GM23338 (cell line): Measurements from ENCODE around the gene ANKRD49. TPM values are rescaled to one million over a fixed set of nuclear protein-coding genes. Genes with fewer than 3 reads are reported as not detected.

ENCODE experiments used
- ATAC-seq: fragments of 200-7000 bp; cut with Tn5 transposase; 3 replicates; pipeline ENCODE4 v1.9.1; 2020
- DNase-seq: peaks from one replicate; pipeline ENCODE4 v3.0.0-alpha.2; 2015; ENCODE audit warnings: low spot score
- H2AFZ ChIP-seq: fragments of 200-600 bp; sonication (generic); 2 replicates; pipeline ENCODE4 v1.8.0; 2016; ENCODE audit warnings: antibody characterized with exemption, mild to moderate bottlenecking, moderate library complexity
- H3F3A ChIP-seq: fragments of 200-600 bp; sonication (generic); replicated peaks from 2 replicates; pipeline ENCODE4 v1.8.0; 2017; ENCODE audit warnings: antibody characterized with exemption, mixed run types, low read depth
- H3K27ac ChIP-seq: fragments of 200-600 bp; sonication (generic); 2 replicates; pipeline ENCODE4 v1.6.1; 2016; ENCODE audit warnings: low read depth
- H3K27me3 ChIP-seq: fragments of 200-600 bp; sonication (generic); 2 replicates; pipeline ENCODE4 v1.8.0; 2016; ENCODE audit warnings: mild to moderate bottlenecking, mixed run types, moderate library complexity; ENCODE audit not compliant: insufficient read depth
- H3K36me3 ChIP-seq: fragments of 200-600 bp; sonication (generic); 2 replicates; pipeline ENCODE4 v1.8.0; 2016; ENCODE audit warnings: mild to moderate bottlenecking; ENCODE audit not compliant: insufficient read depth
- H3K4me1 ChIP-seq: fragments of 200-600 bp; sonication (generic); 2 replicates; pipeline ENCODE4 v1.8.0; 2016; ENCODE audit warnings: mild to moderate bottlenecking, moderate library complexity; ENCODE audit not compliant: insufficient read depth
- H3K4me2 ChIP-seq: fragments of 200-600 bp; sonication (generic); 2 replicates; pipeline ENCODE4 v1.7.1; 2017; ENCODE audit warnings: mixed run types
- H3K4me3 ChIP-seq: fragments of 200-600 bp; sonication (generic); 2 replicates; pipeline ENCODE4 v1.6.1; 2016; ENCODE audit warnings: mixed run types
- H3K79me2 ChIP-seq: fragments of 200-600 bp; sonication (generic); replicated peaks from 2 replicates; pipeline ENCODE4 v1.8.0; 2017; ENCODE audit warnings: mild to moderate bottlenecking; ENCODE audit not compliant: insufficient read depth
- H3K9me2 ChIP-seq: fragments of 200-600 bp; sonication (generic); 2 replicates; pipeline ENCODE4 v1.8.0; 2017; ENCODE audit not compliant: insufficient read depth
- H4K20me1 ChIP-seq: fragments of 200-600 bp; sonication (generic); replicated peaks from 2 replicates; pipeline ENCODE4 v1.8.0; 2017; ENCODE audit warnings: mild to moderate bottlenecking; ENCODE audit not compliant: insufficient read depth
- H3K27ac Mint-ChIP-seq: 2 replicates; pipeline ENCODE4 v1.8.0; 2020; ENCODE audit warnings: inconsistent platforms, mild to moderate bottlenecking, moderate library complexity, mixed read lengths
- H3K27me3 Mint-ChIP-seq: 3 replicates; pipeline ENCODE4 v1.8.0; 2022; ENCODE audit warnings: low read depth, mild to moderate bottlenecking, moderate library complexity, mixed read lengths, inconsistent platforms; ENCODE audit not compliant: insufficient read depth, poor library complexity
- H3K36me3 Mint-ChIP-seq: 3 replicates; pipeline ENCODE4 v1.8.0; 2021; ENCODE audit warnings: low read depth, mild to moderate bottlenecking, inconsistent platforms, moderate library complexity, mixed read lengths
- H3K4me1 Mint-ChIP-seq: 3 replicates; pipeline ENCODE4 v1.8.0; 2020; ENCODE audit warnings: mild to moderate bottlenecking, inconsistent platforms, mixed read lengths
- H3K4me3 Mint-ChIP-seq: 3 replicates; pipeline ENCODE4 v1.8.0; 2021; ENCODE audit warnings: moderate library complexity, mild to moderate bottlenecking, inconsistent platforms, mixed read lengths
- H3K9me3 Mint-ChIP-seq: 3 replicates; pipeline ENCODE4 v1.8.0; 2020; ENCODE audit warnings: moderate library complexity, mild to moderate bottlenecking, inconsistent platforms, mixed read lengths
- CREB1 ChIP-seq: fragments of 250-450 bp; sonication (Bioruptor Pico); IDR thresholded peaks from 2 replicates; pipeline ENCODE4 v1.5.0; 2020; ENCODE audit warnings: low read depth, mild to moderate bottlenecking, moderate library complexity
- CTCF ChIP-seq, 2 experiments: fragments of 200-600 bp in 1 of 2; sonication (generic) in 1 of 2; conservative IDR thresholded peaks; 2 replicates each; pipeline versions ENCODE4 v1.5.1 to v1.6.1; 2016 to 2017; ENCODE audit warnings: antibody characterized with exemption in 2 of 2, low read depth in 2 of 2, mild to moderate bottlenecking in 2 of 2, moderate library complexity in 1 of 2
- ETS1 ChIP-seq: IDR thresholded peaks from 2 replicates; pipeline ENCODE4 v1.6.1; 2016; ENCODE audit warnings: antibody characterized with exemption
- EZH2 ChIP-seq: fragments of 200-600 bp; sonication (generic); IDR thresholded peaks from one replicate; pipeline ENCODE4 v1.8.0; 2017; ENCODE audit warnings: antibody characterized with exemption, mild to moderate bottlenecking, low read depth; ENCODE audit not compliant: unreplicated experiment
- EZH2phosphoT487 ChIP-seq: fragments of 200-600 bp; sonication (generic); IDR thresholded peaks from one replicate; pipeline ENCODE4 v1.8.1; 2018; ENCODE audit warnings: antibody characterized with exemption; ENCODE audit not compliant: unreplicated experiment
- JUNB ChIP-seq: IDR thresholded peaks from one replicate; pipeline ENCODE4 v1.6.1; 2016; ENCODE audit warnings: antibody characterized with exemption; ENCODE audit not compliant: unreplicated experiment
- NANOG ChIP-seq: IDR thresholded peaks from 2 replicates; pipeline ENCODE4 v1.6.1; 2016; ENCODE audit warnings: antibody characterized with exemption, borderline replicate concordance
- POLR2AphosphoS5 ChIP-seq: IDR thresholded peaks from 2 replicates; pipeline ENCODE4 v1.6.1; 2016; ENCODE audit warnings: antibody characterized with exemption, low read depth
- REST ChIP-seq: IDR thresholded peaks from one replicate; pipeline ENCODE4 v1.6.1; 2018; ENCODE audit warnings: antibody characterized with exemption; ENCODE audit not compliant: unreplicated experiment
- STAT1 ChIP-seq: IDR thresholded peaks from one replicate; pipeline ENCODE4 v1.6.1; 2016; ENCODE audit warnings: antibody characterized with exemption; ENCODE audit not compliant: unreplicated experiment
- ZNF114 ChIP-seq: fragments of 250-450 bp; sonication (Bioruptor Pico); IDR thresholded peaks from 2 replicates; pipeline ENCODE4 v1.5.0; 2020; ENCODE audit warnings: mild to moderate bottlenecking, moderate library complexity
- ZNF331 ChIP-seq: fragments of 250-450 bp; sonication (Bioruptor Pico); IDR thresholded peaks from 2 replicates; pipeline ENCODE4 v1.5.0; 2020; ENCODE audit warnings: low read depth, mild to moderate bottlenecking, moderate library complexity
- ZNF462 ChIP-seq: fragments of 250-450 bp; sonication (Bioruptor Pico); IDR thresholded peaks from 2 replicates; pipeline ENCODE4 v1.5.0; 2020; ENCODE audit warnings: mild to moderate bottlenecking, moderate library complexity
- polyA plus RNA-seq: library from polyadenylated mRNA; unstranded; fragments of >200 nt; fragmentation: Nextera tagmentation; extraction: Ambion mirVana; gene quantifications from 2 replicates; pipeline ENCODE4 v1.2.1, GENCODE V29; 2016
- total RNA-seq: library from RNA; depleted of rRNA; stranded (reverse); fragments of >200 nt; shearing (Covaris generic); gene quantifications from 2 replicates; pipeline ENCODE4 v1.2.3, GENCODE V29; 2014

Gene ANKRD49
- total and polyA plus RNA-seq, 2 experiments from 2014 or later = 16.0 to 35.2 TPM

GRCh38 chr11:94477624-94478023, 16.2 kb upstream of the ANKRD49 start:
- Mint-ChIP-seq H3K4me1 (peaks cover 21% of the 10 kb centered on the region), H3K27me3 (no peaks in the 10 kb centered on the region), H3K9me3 (no peaks in the 10 kb centered on the region), H3K27ac (0 out of 2 replicates have a peak overlapping the region, but pooled peaks have one; percentile 7), H3K4me3 (no peak overlapping the region), H3K36me3 (peaks cover 5% of the 10 kb centered on the region; the same call in 2 of the 3 replicates)
- Histone ChIP-seq H3K27ac (peak overlapping the region; percentile 59; the same call in 1 of the 2 replicates), H3K4me1 (peaks cover 23% of the 10 kb centered on the region), H3K4me3 (no peak overlapping the region), H4K20me1 (no peaks in the 10 kb centered on the region), H3K27me3 (no peaks in the 10 kb centered on the region), H2AFZ (no peak overlapping the region), H3K36me3 (peaks cover 6% of the 10 kb centered on the region), H3F3A (no peaks in the 10 kb centered on the region), H3K79me2 (no peaks in the 10 kb centered on the region), H3K9me2 (no peaks in the 10 kb centered on the region), H3K4me2 (no peak overlapping the region)
- no peak for TF ChIP-seq ZNF462 (CRISPR knock-in tag)
- no peak for TF ChIP-seq STAT1
- no peak for TF ChIP-seq ZNF331 (CRISPR knock-in tag)
- no peak for TF ChIP-seq EZH2
- no peak for TF ChIP-seq CREB1 (CRISPR knock-in tag)
- TF ChIP-seq ETS1 = no peak
- TF ChIP-seq ZNF114 (CRISPR knock-in tag) = no peak
- no peak for TF ChIP-seq REST
- no peak for TF ChIP-seq EZH2phosphoT487
- TF ChIP-seq POLR2AphosphoS5 = no peak
- no peak for TF ChIP-seq CTCF (conservative IDR thresholded peaks at IDR 0.05; ENCODE audit: low read depth in 2 of 2)
- no peak for TF ChIP-seq NANOG
- no peak for TF ChIP-seq JUNB
- ATAC-seq (peak; percentile 50), DNase-seq (peak; percentile 22)
